Left ventricle myocardium inferior (tissue), 1 donor: Measurements from ENCODE around the gene RAD51B. TPM values are rescaled to one million over a fixed set of nuclear protein-coding genes. Genes with fewer than 3 reads are reported as not detected.

ENCODE experiments used
- DNase-seq: peaks from one replicate; pipeline ENCODE4 v3.0.0-alpha.2; 2020
- H3K27ac ChIP-seq: fragments of 200-600 bp; replicated peaks from 2 replicates; pipeline ENCODE4 v1.8.0; 2021
- H3K27me3 ChIP-seq: fragments of 200-600 bp; 2 replicates; pipeline ENCODE4 v1.8.0; 2021; ENCODE audit warnings: low read depth
- H3K36me3 ChIP-seq: fragments of 200-600 bp; 2 replicates; pipeline ENCODE4 v1.8.0; 2021
- H3K4me1 ChIP-seq: fragments of 200-600 bp; 2 replicates; pipeline ENCODE4 v1.8.0; 2021
- H3K4me3 ChIP-seq: fragments of 200-600 bp; 2 replicates; pipeline ENCODE4 v1.8.0; 2021; ENCODE audit warnings: mild to moderate bottlenecking, moderate library complexity
- H3K9me3 ChIP-seq: fragments of 200-600 bp; replicated peaks from 2 replicates; pipeline ENCODE4 v1.8.0; 2021
- intact Hi-C: fragments of 100-400 bp; cut with micrococcal nuclease; formaldehyde crosslinking; loops from one replicate; pipeline ENCODE4 v1.11.0; 2022
- total RNA-seq: library from RNA; stranded (reverse); fragmentation: NEBNext Ultra II Directional; extraction: Animal tissue kit (Norgen Biotek cat#: 25700); gene quantifications from one replicate; pipeline ENCODE4 v1.2.1, GENCODE V29; 2021
- TF ChIP-seq, protein P1 (sequence below): fragments of 200-600 bp; IDR thresholded peaks from 2 replicates; pipeline ENCODE4 v1.8.0; 2021; ENCODE audit warnings: antibody characterized with exemption, mild to moderate bottlenecking, borderline replicate concordance
- donor health status: DM: no; HTN: yes; CAD: no; lungs with severe emphysema.

The RAD51B gene
- total RNA-seq, 1 donor from 2014 or later: 2.4 TPM

DNA sequence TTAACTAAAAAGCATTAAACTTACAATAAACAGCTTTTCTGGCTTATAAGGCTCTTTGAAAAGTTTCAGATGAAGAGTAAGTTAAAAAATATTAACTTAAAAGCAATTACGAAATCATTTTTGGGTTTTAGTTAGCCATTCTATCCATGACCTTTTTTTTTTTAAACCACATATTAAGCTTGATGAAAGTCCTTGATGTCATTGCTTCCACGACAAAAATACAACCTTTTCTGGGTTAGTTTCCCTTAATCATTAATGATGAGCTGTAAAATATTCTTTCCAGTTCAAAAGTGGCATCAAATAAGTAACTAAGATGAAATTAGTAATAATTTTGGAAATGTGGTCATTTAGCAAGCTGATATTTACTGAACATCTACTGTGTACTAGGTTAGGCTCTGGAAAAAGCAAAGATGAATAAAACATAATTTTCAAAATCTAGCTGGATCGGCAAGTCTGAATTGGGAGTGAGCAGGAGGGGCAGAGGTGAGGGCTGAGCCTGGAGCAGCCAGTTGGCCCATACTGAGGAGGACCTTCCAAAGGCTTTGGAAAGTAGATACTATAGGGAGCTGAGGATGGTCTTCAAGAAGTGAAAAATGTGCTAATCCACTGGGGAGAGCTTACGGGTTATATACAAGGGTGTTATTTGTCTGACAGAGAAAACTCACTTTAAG lies 628.1 kb downstream of the RAD51B start:
- Histone ChIP-seq H3K4me3 (no peak overlapping the region), H3K27me3 (no peaks in the 10 kb centered on the region), H3K4me1 (peaks cover 33% of the 10 kb centered on the region), H3K9me3 (no peaks in the 10 kb centered on the region), H3K36me3 (no peaks in the 10 kb centered on the region), H3K27ac (no peak overlapping the region)
- intact Hi-C loops: no loop called here
- no peak for DNase-seq
- TF ChIP-seq, protein P1, sequence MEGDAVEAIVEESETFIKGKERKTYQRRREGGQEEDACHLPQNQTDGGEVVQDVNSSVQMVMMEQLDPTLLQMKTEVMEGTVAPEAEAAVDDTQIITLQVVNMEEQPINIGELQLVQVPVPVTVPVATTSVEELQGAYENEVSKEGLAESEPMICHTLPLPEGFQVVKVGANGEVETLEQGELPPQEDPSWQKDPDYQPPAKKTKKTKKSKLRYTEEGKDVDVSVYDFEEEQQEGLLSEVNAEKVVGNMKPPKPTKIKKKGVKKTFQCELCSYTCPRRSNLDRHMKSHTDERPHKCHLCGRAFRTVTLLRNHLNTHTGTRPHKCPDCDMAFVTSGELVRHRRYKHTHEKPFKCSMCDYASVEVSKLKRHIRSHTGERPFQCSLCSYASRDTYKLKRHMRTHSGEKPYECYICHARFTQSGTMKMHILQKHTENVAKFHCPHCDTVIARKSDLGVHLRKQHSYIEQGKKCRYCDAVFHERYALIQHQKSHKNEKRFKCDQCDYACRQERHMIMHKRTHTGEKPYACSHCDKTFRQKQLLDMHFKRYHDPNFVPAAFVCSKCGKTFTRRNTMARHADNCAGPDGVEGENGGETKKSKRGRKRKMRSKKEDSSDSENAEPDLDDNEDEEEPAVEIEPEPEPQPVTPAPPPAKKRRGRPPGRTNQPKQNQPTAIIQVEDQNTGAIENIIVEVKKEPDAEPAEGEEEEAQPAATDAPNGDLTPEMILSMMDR: no peak

DNA sequence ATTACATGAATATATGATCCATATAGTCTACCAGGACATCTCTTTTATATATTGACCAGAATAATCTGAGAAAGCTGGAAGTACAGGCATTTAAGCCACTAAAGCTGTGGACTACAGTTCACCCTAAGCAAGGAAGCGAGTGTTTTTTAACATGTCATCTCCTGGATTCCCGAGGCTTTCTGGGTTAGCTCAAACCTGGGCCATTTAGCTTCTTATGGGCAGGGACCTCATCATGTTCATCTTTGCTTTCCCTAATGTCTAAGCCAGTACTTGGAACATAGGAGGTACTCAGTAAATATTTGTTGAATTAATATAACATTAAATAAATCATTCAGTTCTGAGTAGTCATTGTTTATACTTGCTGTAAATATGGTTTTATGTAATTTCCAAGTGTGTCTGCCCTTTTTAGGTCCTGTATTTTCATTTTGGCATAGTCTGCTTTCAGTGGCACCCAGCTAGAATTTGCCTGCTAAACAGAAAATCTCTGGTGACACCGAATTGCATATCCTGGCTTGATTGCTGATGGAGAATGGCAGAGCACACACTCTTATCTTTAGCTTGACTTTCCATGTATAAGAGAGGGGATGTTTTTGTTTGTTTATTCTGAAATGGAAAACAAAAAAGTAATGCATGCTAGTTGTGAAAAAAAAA lies 628.8 kb downstream of the RAD51B start:
- no peak for DNase-seq
- Histone ChIP-seq H3K27ac (no peak overlapping the region), H3K4me1 (peaks cover 33% of the 10 kb centered on the region), H3K27me3 (no peaks in the 10 kb centered on the region), H3K36me3 (no peaks in the 10 kb centered on the region), H3K9me3 (no peaks in the 10 kb centered on the region), H3K4me3 (no peak overlapping the region)
- intact Hi-C loops: no loop called here
- TF ChIP-seq, protein P1: no peak

DNA sequence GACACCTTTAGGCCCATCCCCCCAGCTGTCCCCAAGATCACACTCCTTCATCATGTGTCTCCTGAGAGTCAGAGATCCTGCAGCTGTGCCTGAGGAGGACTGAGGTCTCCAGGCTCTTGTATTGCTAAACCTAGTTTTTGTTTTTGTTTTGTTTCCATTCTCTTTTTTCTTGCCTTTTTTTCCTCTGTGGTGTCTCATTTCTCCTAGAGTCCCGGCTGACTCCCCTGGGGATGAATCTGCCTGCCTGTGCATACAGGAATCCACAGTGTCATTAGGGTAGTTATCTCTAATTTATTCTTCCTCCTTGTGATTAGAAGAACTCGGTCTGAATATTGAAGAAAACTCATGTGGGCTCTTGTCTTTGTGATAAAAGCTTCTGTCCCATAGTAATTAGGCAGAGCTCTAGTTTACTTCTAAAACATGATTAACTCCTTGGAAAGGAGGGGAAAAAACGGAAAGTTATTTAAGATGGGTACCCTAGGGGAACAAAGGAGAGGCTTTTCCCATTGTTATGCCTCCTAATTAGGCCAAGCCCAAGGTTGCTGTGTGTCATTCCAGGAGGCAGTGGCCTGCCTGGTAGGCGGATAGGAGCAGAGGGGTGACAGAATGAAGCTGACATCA lies 630.1 kb downstream of the RAD51B start:
- intact Hi-C loops: no loop called here
- TF ChIP-seq, protein P1: no peak
- no peak for DNase-seq
- Histone ChIP-seq H3K27ac (peak overlapping the region; percentile 4), H3K36me3 (no peaks in the 10 kb centered on the region), H3K4me3 (no peak overlapping the region), H3K4me1 (peaks cover 30% of the 10 kb centered on the region), H3K27me3 (no peaks in the 10 kb centered on the region), H3K9me3 (peaks cover 9% of the 10 kb centered on the region)

DNA sequence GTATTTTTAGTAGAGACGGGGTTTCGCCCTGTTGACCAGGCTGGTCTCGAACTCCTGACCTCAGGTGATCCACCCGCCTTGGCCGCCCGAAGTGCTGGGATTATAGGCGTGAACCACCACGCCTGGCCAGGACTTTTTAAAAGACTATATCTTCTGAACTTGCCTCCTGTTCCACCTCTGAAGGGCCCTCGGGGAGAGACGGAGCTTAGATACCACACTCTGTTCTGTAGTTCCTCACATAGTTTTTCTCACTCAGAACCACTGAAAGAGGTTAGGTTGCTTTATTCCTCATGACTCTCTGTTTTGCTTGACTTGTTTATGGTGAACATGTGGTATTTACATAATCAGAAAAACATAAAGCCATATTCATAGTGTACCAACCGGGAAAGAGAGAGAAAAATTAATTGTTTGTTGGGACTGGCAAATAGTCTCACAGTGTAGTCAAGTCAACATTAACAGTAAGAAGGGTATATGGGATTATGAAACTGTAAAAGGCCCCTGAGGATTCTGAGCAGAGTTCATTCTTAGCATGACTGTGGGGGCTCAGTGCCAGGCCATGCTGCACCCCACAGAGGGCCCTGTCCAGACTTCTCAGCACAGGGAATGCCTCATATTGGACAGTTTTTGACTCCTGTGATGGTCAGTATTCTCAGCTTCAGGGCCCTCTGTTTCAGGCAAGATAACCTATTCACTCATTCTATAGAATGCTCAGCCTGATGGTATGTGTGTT lies 631.0 kb downstream of the RAD51B start:
- intact Hi-C loops: no loop called here
- H3K9me3 ChIP-seq: peaks cover 17% of the 10 kb centered on the region
- peaks cover 23% of the 10 kb centered on the region for H3K4me1 ChIP-seq
- H3K27ac ChIP-seq: peak overlapping the region; percentile 66
- H3K4me3 ChIP-seq: no peak overlapping the region
- DNase-seq: no peak
- H3K27me3 ChIP-seq: no peaks in the 10 kb centered on the region
- TF ChIP-seq, protein P1: no peak
- no peaks in the 10 kb centered on the region for H3K36me3 ChIP-seq

DNA sequence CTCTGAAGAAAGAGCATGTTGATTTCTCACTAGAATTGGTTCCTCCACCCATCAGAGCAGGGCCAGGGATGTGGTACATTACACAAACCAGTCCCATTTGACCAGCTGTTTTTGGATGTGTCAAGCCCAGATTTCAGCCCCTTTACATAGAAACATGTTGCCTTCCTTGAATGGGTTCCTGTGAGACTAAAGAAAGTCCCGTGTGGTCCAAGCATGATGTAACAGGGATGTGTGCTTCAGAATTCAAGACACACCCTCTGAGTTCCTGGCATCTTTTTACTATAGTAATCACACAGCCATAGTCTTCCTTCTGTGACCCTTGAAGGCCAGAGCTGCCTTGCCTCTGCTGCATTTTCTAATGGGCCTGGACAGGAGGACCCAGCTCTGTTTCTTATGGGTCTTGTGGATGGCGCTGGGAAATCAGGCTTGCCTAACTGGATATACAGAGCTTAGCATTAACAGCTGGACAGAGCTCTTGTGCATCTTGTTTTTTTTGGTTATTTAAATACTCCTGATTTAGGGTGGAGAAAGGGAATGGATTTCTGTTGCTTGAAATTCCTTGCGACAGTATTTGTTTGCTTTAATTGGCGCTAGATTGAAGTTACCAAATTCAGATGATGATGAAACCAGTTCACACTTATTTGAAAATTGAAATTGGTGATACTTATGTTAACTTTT lies 632.3 kb downstream of the RAD51B start:
- Histone ChIP-seq H3K9me3 (peaks cover 22% of the 10 kb centered on the region), H3K27me3 (no peaks in the 10 kb centered on the region), H3K27ac (peak overlapping the region; percentile 66), H3K4me1 (peaks cover 23% of the 10 kb centered on the region), H3K36me3 (no peaks in the 10 kb centered on the region), H3K4me3 (no peak overlapping the region)
- TF ChIP-seq, protein P1: no peak
- no peak for DNase-seq
- intact Hi-C loops: no loop called here
